ENCODE results near the gene PPP1R37. TPM values are rescaled to one million over a fixed set of nuclear protein-coding genes. Genes with fewer than 3 reads are reported as not detected.
A peak's percentile ranks its signal among the peaks of the same experiment; 100 is the strongest.

Gene PPP1R37
- total and polyA plus RNA-seq, 2 of the 13 experiments (the other 11 are each of a cell fraction or from before 2014, with no cell fraction given), result 9.0 to 14.3 TPM

- TF ChIP-seq EP300 (IDR thresholded peaks at IDR 0.05; ENCODE audit: low read depth in 2 of 2, low read length in 2 of 2) (no peak), EP300 (CRISPR knock-in tag; IDR thresholded peaks at IDR 0.05; ENCODE audit: borderline replicate concordance) (no peak), REL (CRISPR knock-in tag; conservative IDR thresholded peaks at IDR 0.05) (no peak), KLF6 (CRISPR knock-in tag; IDR thresholded peaks at IDR 0.05) (peak; percentile 77; the same call in 1 of the 2 replicates), HDAC6 (IDR thresholded peaks at IDR 0.05; ENCODE audit: low read depth, low read length) (no peak), ATF1 (CRISPR knock-in tag; IDR thresholded peaks at IDR 0.05) (no peak), MYC (CRISPR knock-in tag; IDR thresholded peaks at IDR 0.05; ENCODE audit: borderline replicate concordance) (peak; percentile 93), TIGD3 (CRISPR knock-in tag; IDR thresholded peaks at IDR 0.05; ENCODE audit: borderline replicate concordance) (no peak), HOXA3 (CRISPR knock-in tag; IDR thresholded peaks at IDR 0.05) (peak; percentile 79; the same call in 1 of the 2 replicates), LCORL (IDR thresholded peaks at IDR 0.05) (no peak), LCORL (CRISPR knock-in tag; IDR thresholded peaks at IDR 0.05) (peak; percentile 67), PREB (CRISPR knock-in tag; IDR thresholded peaks at IDR 0.05) (no peak), HDAC2 (CRISPR knock-in tag; IDR thresholded peaks at IDR 0.05) (no peak; the same call in 1 of the 2 replicates), THAP8 (CRISPR knock-in tag; IDR thresholded peaks at IDR 0.05; ENCODE audit: borderline replicate concordance) (no peak), ZNF501 (CRISPR knock-in tag; IDR thresholded peaks at IDR 0.05) (no peak), CREBL2 (CRISPR knock-in tag; IDR thresholded peaks at IDR 0.05; ENCODE audit: borderline replicate concordance) (no peak), CBX2 (IDR thresholded peaks at IDR 0.05; ENCODE audit: low read depth, low read length) (no peak), CBX2 (CRISPR knock-in tag; IDR thresholded peaks at IDR 0.05; ENCODE audit: low read depth) (no peak), CC2D1A (CRISPR knock-in tag; IDR thresholded peaks at IDR 0.05) (no peak), ZNF230 (CRISPR knock-in tag; IDR thresholded peaks at IDR 0.05) (no peak), ZNF800 (CRISPR knock-in tag; IDR thresholded peaks at IDR 0.05) (peak; percentile 63; the same call in 1 of the 2 replicates), HHEX (CRISPR knock-in tag; IDR thresholded peaks at IDR 0.05) (no peak), ESRRA (CRISPR knock-in tag; IDR thresholded peaks at IDR 0.05; ENCODE audit: low read depth) (peak; percentile 49; the same call in 1 of the 2 replicates), KLF11 (CRISPR knock-in tag; IDR thresholded peaks at IDR 0.05) (0 out of 2 replicates have a peak, but pooled peaks have one; percentile 42), NR2F1 (CRISPR knock-in tag; IDR thresholded peaks at IDR 0.05) (no peak), ZNF335 (CRISPR knock-in tag; IDR thresholded peaks at IDR 0.05) (no peak), TOE1 (CRISPR knock-in tag; IDR thresholded peaks at IDR 0.05) (no peak)
These were observed 16.7 kb upstream of the PPP1R37 start, which contains the start of gene ZNF296 (continued) for GRCh38 chr19:45076029-45076850.

Data from HepG2 (cell line).